Endothelial cell of umbilical vein (primary cell): ENCODE measurements around the gene CMTR2. TPM values are rescaled to one million over a fixed set of nuclear protein-coding genes. Genes with fewer than 3 reads are reported as not detected.

Experiments used
- BruUV-seq: library from RNA; stranded (reverse); fragments of 400-500 nt; replicated peaks from 2 replicates; lab custom pipeline; 2021; lab: Mats Ljungman, UMichigan
- CTCF ChIA-PET: fragments of 300-600, 350-600 bp; sonication (Branson Sonifier 250); formaldehyde crosslinking; loops from one replicate; lab custom pipeline; 2021; ENCODE audit warnings: antibody characterized with exemption, inconsistent platforms; lab: Charles Lee
- POLR2A ChIA-PET: fragments of 300-600, 350-600 bp; sonication (Branson Sonifier 250); formaldehyde crosslinking; loops from one replicate; lab custom pipeline; 2021; ENCODE audit warnings: antibody characterized with exemption, inconsistent platforms; lab: Charles Lee
- DNase-seq: peaks from one replicate; pipeline ENCODE4 v3.0.0-alpha.2; 2011; ENCODE audit warnings: low read depth, low spot score
- FAIRE-seq: peaks from 2 replicates; lab custom pipeline; 2011; peaks lifted over from hg19 to GRCh38; lab: Jason Lieb, UNC
- H2AFZ ChIP-seq: 2 replicates; pipeline ENCODE4 v1.6.0; 2012; ENCODE audit warnings: low read depth, low read length, control low read depth, inconsistent platforms
- H3K27ac ChIP-seq: 2 replicates; pipeline ENCODE4 v1.5.1; 2011; ENCODE audit warnings: low read depth, mild to moderate bottlenecking, control low read depth, low read length, moderate library complexity; ENCODE audit not compliant: insufficient read depth
- H3K27me3 ChIP-seq, 2 experiments: 2 replicates each; pipeline versions ENCODE4 v1.6.0 to v1.6.1; 2011; ENCODE audit warnings: low read length in 2 of 2, mixed read lengths in 1 of 2; ENCODE audit not compliant: control insufficient read depth in 2 of 2, insufficient read depth in 2 of 2
- H3K36me3 ChIP-seq, 2 experiments: 2 replicates in 1 of 2; 3 replicates in 1 of 2; pipeline ENCODE4 v1.5.1; 2011; ENCODE audit warnings: low read length in 2 of 2, mild to moderate bottlenecking in 1 of 2, moderate library complexity in 1 of 2; ENCODE audit not compliant: control insufficient read depth in 2 of 2, insufficient read depth in 2 of 2; ENCODE audit errors: extremely low read depth in 1 of 2
- H3K4me1 ChIP-seq: 3 replicates; pipeline ENCODE4 v1.5.1; 2011; ENCODE audit warnings: mild to moderate bottlenecking, low read length; ENCODE audit not compliant: control insufficient read depth, insufficient read depth; ENCODE audit errors: extremely low read depth
- H3K4me2 ChIP-seq: 2 replicates; pipeline ENCODE4 v1.6.1; 2011; ENCODE audit warnings: low read length, control low read depth, mixed read lengths; ENCODE audit not compliant: insufficient read depth
- H3K4me3 ChIP-seq, 3 experiments: fragments of 200-600 bp in 1 of 3; sonication (generic), shearing (Covaris generic) in 1 of 3; replicated peaks in 1 of 3; 2 replicates each; pipeline ENCODE4 v1.5.1; 2011 to 2016; ENCODE audit warnings: control low read depth in 3 of 3, low read length in 3 of 3, mild to moderate bottlenecking in 2 of 3, inconsistent platforms in 1 of 3, low read depth in 1 of 3, moderate library complexity in 1 of 3; ENCODE audit not compliant: insufficient read depth in 1 of 3
- H3K79me2 ChIP-seq: 2 replicates; pipeline ENCODE4 v1.6.0; 2012; ENCODE audit warnings: low read length, inconsistent platforms; ENCODE audit not compliant: control insufficient read depth, insufficient read depth
- H3K9ac ChIP-seq: replicated peaks from 2 replicates; pipeline ENCODE3; 2011; ENCODE audit warnings: low read length, control low read depth; ENCODE audit not compliant: insufficient read depth; ENCODE audit errors: extremely low read depth
- H3K9me1 ChIP-seq: replicated peaks from 3 replicates; pipeline ENCODE4 v1.6.0; 2011; ENCODE audit warnings: mild to moderate bottlenecking, low read length; ENCODE audit not compliant: control insufficient read depth, insufficient read depth; ENCODE audit errors: extremely low read depth
- H3K9me3 ChIP-seq: replicated peaks from 2 replicates; pipeline ENCODE4 v1.5.1; 2012; ENCODE audit warnings: low read length, inconsistent platforms; ENCODE audit not compliant: control insufficient read depth, insufficient read depth
- H4K20me1 ChIP-seq: replicated peaks from 2 replicates; pipeline ENCODE3; 2011; ENCODE audit warnings: mild to moderate bottlenecking, low read length; ENCODE audit not compliant: control insufficient read depth, insufficient read depth; ENCODE audit errors: extremely low read depth
- EZH2 ChIP-seq: IDR thresholded peaks from 2 replicates; pipeline ENCODE4 v1.6.1; 2012; ENCODE audit warnings: borderline replicate concordance, low read depth, mild to moderate bottlenecking, moderate library complexity, low read length, inconsistent platforms; ENCODE audit not compliant: severe bottlenecking
- FOS ChIP-seq: IDR thresholded peaks from 2 replicates; pipeline ENCODE4 v1.6.1; 2011; ENCODE audit warnings: mild to moderate bottlenecking, low read length, moderate library complexity, borderline replicate concordance; ENCODE audit not compliant: insufficient read depth
- GATA2 ChIP-seq: IDR thresholded peaks from 2 replicates; pipeline ENCODE4 v1.7.0; 2011; ENCODE audit warnings: low read depth, mild to moderate bottlenecking, moderate library complexity, mixed read lengths, low read length; ENCODE audit not compliant: insufficient read length, insufficient read depth
- JUN ChIP-seq: IDR thresholded peaks from 2 replicates; pipeline ENCODE4 v1.6.1; 2011; ENCODE audit warnings: borderline replicate concordance, low read depth; ENCODE audit not compliant: insufficient read length, insufficient read depth
- MYC ChIP-seq: IDR thresholded peaks from one replicate; pipeline ENCODE4 v1.6.1; 2011; ENCODE audit warnings: mild to moderate bottlenecking, low read depth, low read length
- POLR2A ChIP-seq: IDR thresholded peaks from 2 replicates; pipeline ENCODE4 v1.6.1; 2012; ENCODE audit warnings: low read depth, mild to moderate bottlenecking, control low read depth, low read length
- POLR2AphosphoS5 ChIP-seq: IDR thresholded peaks from 2 replicates; pipeline ENCODE4 v1.6.1; 2012; ENCODE audit warnings: low read depth, mild to moderate bottlenecking, control low read depth, low read length, moderate library complexity; ENCODE audit not compliant: insufficient read depth
- dilution Hi-C: fragments of 300-500 bp; cut with MboI; formaldehyde crosslinking; loops from one replicate; pipeline ENCODE4 v1.15.0; 2019; ENCODE audit warnings: low sequenced_read_pairs; ENCODE audit not compliant: extremely low pct_ligation_motif_present
- intact Hi-C: fragments of 100-400 bp; cut with micrococcal nuclease; formaldehyde crosslinking; loops from one replicate; pipeline ENCODE4 v1.10.0; 2022
- polyA plus RNA-seq, 4 experiments: library from polyadenylated mRNA; depleted of rRNA in 3 of 4; stranded (reverse) in 3 of 4; unstranded in 1 of 4; fragments of >200 nt; gene quantifications; 2 replicates each; pipeline versions ENCODE4 v1.2.1 to v1.2.3, GENCODE V29; 2011 to 2012; ENCODE audit warnings: missing spikeins in 1 of 4
- total RNA-seq: library from RNA; stranded (reverse); gene quantifications from 2 replicates; pipeline ENCODE4 v1.2.3, GENCODE V29; 2021
- TF ChIP-seq, protein P1 (sequence below): IDR thresholded peaks from 2 replicates; pipeline ENCODE4 v1.6.1; 2011; ENCODE audit not compliant: insufficient read depth, insufficient read length
- TF ChIP-seq, protein P2 (sequence below), 2 donors: IDR thresholded peaks; 1 replicate in 1 of 2; 2 replicates in 1 of 2; pipeline ENCODE4 v1.5.1; 2011; ENCODE audit warnings: low read length in 2 of 2, mild to moderate bottlenecking in 2 of 2, moderate library complexity in 2 of 2, control low read depth in 1 of 2, inconsistent platforms in 1 of 2, low read depth in 1 of 2; ENCODE audit not compliant: insufficient read depth in 1 of 2; ENCODE audit errors: extremely low read depth in 1 of 2

CMTR2 gene
- total and polyA plus RNA-seq, 2 donors (not counting 3 experiments of a cell fraction or from before 2014, with no cell fraction given), result 11.6 to 18.8 TPM

- dilution Hi-C loops, result no loop called here
- Histone ChIP-seq H3K4me1 (no peaks in the 10 kb centered on the region), H3K27me3 (no peaks in the 10 kb centered on the region), H3K79me2 (no peaks in the 10 kb centered on the region), H3K4me2 (no peak overlapping the region), H3K9me3 (no peaks in the 10 kb centered on the region), H3K27ac (no peak overlapping the region), H3K9ac (no peak overlapping the region), H3K4me3 (no peak overlapping the region), H4K20me1 (no peaks in the 10 kb centered on the region), H3K36me3 (no peaks in the 10 kb centered on the region), H3K9me1 (no peaks in the 10 kb centered on the region), H2AFZ (no peak overlapping the region)
- TF ChIP-seq GATA2, result no peak
- no peak for TF ChIP-seq MYC
- TF ChIP-seq JUN, result no peak
- no peak for TF ChIP-seq POLR2AphosphoS5
- TF ChIP-seq, protein P1, sequence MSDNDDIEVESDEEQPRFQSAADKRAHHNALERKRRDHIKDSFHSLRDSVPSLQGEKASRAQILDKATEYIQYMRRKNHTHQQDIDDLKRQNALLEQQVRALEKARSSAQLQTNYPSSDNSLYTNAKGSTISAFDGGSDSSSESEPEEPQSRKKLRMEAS, result no peak
- TF ChIP-seq EZH2, result no peak
- TF ChIP-seq FOS, result no peak
- TF ChIP-seq POLR2A, result no peak
- ChIA-PET CTCF (interaction anchor here (0.6 to 5.6 kb wide), 4 partner anchors 10 to 66 kb away, joined by 3 to 67 read pairs (median 4); no protein-coding TSS in a partner anchor), POLR2A (no interaction called here)
- intact Hi-C loops, result loop anchor here (2.0 kb wide), 1 partner anchor 61 kb away; no protein-coding TSS in a partner anchor
- FAIRE-seq (no peak), DNase-seq (no peak)
- BruUV-seq, result no TSS peak
Observed at GRCh38 chr16:71249399-71249798, 39.8 kb downstream of the CMTR2 start.

DNA sequence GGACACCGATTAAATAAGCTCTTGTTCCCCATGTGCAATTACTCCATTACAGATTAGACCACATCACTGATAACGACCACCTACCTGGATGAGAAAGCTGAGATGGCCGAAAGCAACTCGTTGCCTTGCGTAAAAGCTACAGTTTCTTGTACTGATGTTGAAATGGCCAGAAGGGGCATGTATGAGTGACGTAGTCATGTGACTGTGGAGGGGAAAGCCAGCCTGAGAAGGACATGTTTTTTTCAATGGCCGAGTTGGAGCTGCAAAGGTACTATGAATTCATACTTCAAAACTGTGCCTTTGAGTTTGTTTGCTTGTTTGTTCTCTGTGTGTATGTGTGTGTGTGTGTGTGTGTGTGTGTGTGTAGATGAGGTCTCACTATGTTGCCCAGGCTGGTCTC lies 41.7 kb downstream of the CMTR2 start:
- H3K9ac ChIP-seq, result no peak overlapping the region
- FAIRE-seq (no peak), DNase-seq (no peak)
- TF ChIP-seq JUN, result no peak
- TF ChIP-seq GATA2, result no peak
- TF ChIP-seq POLR2AphosphoS5, result no peak
- no peak for TF ChIP-seq EZH2
- no peak for TF ChIP-seq POLR2A
- TF ChIP-seq, protein P1, result no peak
- TF ChIP-seq FOS, result no peak
- TF ChIP-seq, protein P2, sequence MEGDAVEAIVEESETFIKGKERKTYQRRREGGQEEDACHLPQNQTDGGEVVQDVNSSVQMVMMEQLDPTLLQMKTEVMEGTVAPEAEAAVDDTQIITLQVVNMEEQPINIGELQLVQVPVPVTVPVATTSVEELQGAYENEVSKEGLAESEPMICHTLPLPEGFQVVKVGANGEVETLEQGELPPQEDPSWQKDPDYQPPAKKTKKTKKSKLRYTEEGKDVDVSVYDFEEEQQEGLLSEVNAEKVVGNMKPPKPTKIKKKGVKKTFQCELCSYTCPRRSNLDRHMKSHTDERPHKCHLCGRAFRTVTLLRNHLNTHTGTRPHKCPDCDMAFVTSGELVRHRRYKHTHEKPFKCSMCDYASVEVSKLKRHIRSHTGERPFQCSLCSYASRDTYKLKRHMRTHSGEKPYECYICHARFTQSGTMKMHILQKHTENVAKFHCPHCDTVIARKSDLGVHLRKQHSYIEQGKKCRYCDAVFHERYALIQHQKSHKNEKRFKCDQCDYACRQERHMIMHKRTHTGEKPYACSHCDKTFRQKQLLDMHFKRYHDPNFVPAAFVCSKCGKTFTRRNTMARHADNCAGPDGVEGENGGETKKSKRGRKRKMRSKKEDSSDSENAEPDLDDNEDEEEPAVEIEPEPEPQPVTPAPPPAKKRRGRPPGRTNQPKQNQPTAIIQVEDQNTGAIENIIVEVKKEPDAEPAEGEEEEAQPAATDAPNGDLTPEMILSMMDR (IDR thresholded peaks at IDR 0.05; ENCODE audit: extremely low read depth in 1 of 2, insufficient read depth in 1 of 2, low read depth in 1 of 2, low read length in 2 of 2), result no peak
- TF ChIP-seq MYC, result no peak
- dilution Hi-C loops (no loop called here), intact Hi-C loops (no loop called here)
- no peaks in the 10 kb centered on the region for H3K4me1 ChIP-seq
- no peak overlapping the region for H3K27ac ChIP-seq
- no peaks in the 10 kb centered on the region for H3K27me3 ChIP-seq
- CTCF ChIA-PET, result interaction anchor here (5.6 kb wide), 1 partner anchor 64 kb away, joined by 67 read pairs; no protein-coding TSS in a partner anchor
- H3K4me3 ChIP-seq, result no peak overlapping the region
- no peaks in the 10 kb centered on the region for H3K9me3 ChIP-seq
- H4K20me1 ChIP-seq, result no peaks in the 10 kb centered on the region
- POLR2A ChIA-PET, result no interaction called here
- no peak overlapping the region for H2AFZ ChIP-seq
- no peaks in the 10 kb centered on the region for H3K9me1 ChIP-seq
- H3K4me2 ChIP-seq, result no peak overlapping the region
- BruUV-seq, result no TSS peak
- H3K36me3 ChIP-seq, result no peaks in the 10 kb centered on the region
- H3K79me2 ChIP-seq, result no peaks in the 10 kb centered on the region
